AG04450 (cell line): ENCODE measurements around the gene ADIG. TPM values are rescaled to one million over a fixed set of nuclear protein-coding genes. Genes with fewer than 3 reads are reported as not detected.

ENCODE experiments used
- CTCF ChIA-PET: fragments of 300-600, 350-600 bp; formaldehyde crosslinking; extraction: SDS; loops from one replicate; lab custom pipeline; 2022; ENCODE audit warnings: antibody characterized with exemption, inconsistent platforms; lab: Charles Lee
- POLR2A ChIA-PET: fragments of 350-600 bp; formaldehyde crosslinking; extraction: SDS; loops from one replicate; lab custom pipeline; 2021; ENCODE audit warnings: antibody characterized with exemption, inconsistent platforms; lab: Yijun Ruan, JAX
- DNase-seq: peaks from one replicate; pipeline ENCODE4 v3.0.0-alpha.2; 2011; ENCODE audit warnings: low read depth, low spot score
- H3K27ac ChIP-seq: one replicate; pipeline ENCODE4 v1.5.1; 2012; ENCODE audit warnings: low read depth, low read length, control low read depth
- H3K27me3 ChIP-seq: one replicate; pipeline ENCODE4 v1.6.0; 2012; ENCODE audit warnings: low read length; ENCODE audit not compliant: control insufficient read depth, insufficient read depth
- H3K4me3 ChIP-seq: 2 replicates; pipeline ENCODE4 v1.5.1; 2011; ENCODE audit warnings: mild to moderate bottlenecking, low read depth, low read length, control low read depth
- H3K9me3 ChIP-seq: 2 replicates; pipeline ENCODE4 v1.5.1; 2012; ENCODE audit warnings: low read length; ENCODE audit not compliant: control insufficient read depth, insufficient read depth
- CTCF ChIP-seq: IDR thresholded peaks from 2 replicates; pipeline ENCODE4 v1.5.1; 2011; ENCODE audit warnings: low read depth, low read length, control low read depth, inconsistent platforms
- polyA plus RNA-seq: library from polyadenylated mRNA; depleted of rRNA; stranded (reverse); fragments of >200 nt; gene quantifications from 2 replicates; pipeline ENCODE4 v1.2.3, GENCODE V29; 2011

The ADIG gene
- polyA plus RNA-seq, 1 experiment, result not detected

- Histone ChIP-seq H3K27me3 (no peaks in the 10 kb centered on the region), H3K4me3 (no peak overlapping the region), H3K27ac (no peak overlapping the region), H3K9me3 (no peaks in the 10 kb centered on the region)
- CTCF ChIA-PET, result no interaction called here
- POLR2A ChIA-PET, result no interaction called here
- no peak for TF ChIP-seq CTCF
- no peak for DNase-seq
Measured at GRCh38 chr20:38550274-38550673, 30.7 kb upstream of the ADIG start.

GRCh38 chr20:38551056-38551626 is 29.9 kb upstream of the ADIG start:
- POLR2A ChIA-PET, result interaction anchor here (0.6 kb wide), 1 partner anchor 103 kb away, joined by 3 read pairs; no protein-coding TSS in a partner anchor
- CTCF ChIA-PET, result no interaction called here
- no peaks in the 10 kb centered on the region for H3K27me3 ChIP-seq
- H3K4me3 ChIP-seq, result no peak overlapping the region
- TF ChIP-seq CTCF, result no peak
- DNase-seq, result no peak
- H3K27ac ChIP-seq, result no peak overlapping the region
- no peaks in the 10 kb centered on the region for H3K9me3 ChIP-seq

- ChIA-PET CTCF (interaction anchor here (0.8 kb wide), 1 partner anchor 83 kb away, joined by 3 read pairs; the partner anchor contains the start of gene RALGAPB), POLR2A (no interaction called here)
- Histone ChIP-seq H3K27me3 (no peaks in the 10 kb centered on the region), H3K27ac (no peak overlapping the region), H3K9me3 (no peaks in the 10 kb centered on the region), H3K4me3 (no peak overlapping the region)
- no peak for TF ChIP-seq CTCF
- DNase-seq, result no peak
Measured at GRCh38 chr20:38554986-38555385, 26.0 kb upstream of the ADIG start.

GRCh38 chr20:38555395-38555794 is 25.6 kb upstream of the ADIG start:
- Histone ChIP-seq H3K9me3 (no peaks in the 10 kb centered on the region), H3K4me3 (no peak overlapping the region), H3K27ac (no peak overlapping the region), H3K27me3 (no peaks in the 10 kb centered on the region)
- POLR2A ChIA-PET, result no interaction called here
- DNase-seq, result no peak
- TF ChIP-seq CTCF, result no peak
- CTCF ChIA-PET, result interaction anchor here (0.8 kb wide), 1 partner anchor 83 kb away, joined by 3 read pairs; the partner anchor contains the start of gene RALGAPB

- H3K4me3 ChIP-seq, result no peak overlapping the region
- no peak for TF ChIP-seq CTCF
- no peak overlapping the region for H3K27ac ChIP-seq
- ChIA-PET CTCF (no interaction called here), POLR2A (no interaction called here)
- no peak for DNase-seq
- H3K27me3 ChIP-seq, result no peaks in the 10 kb centered on the region
- H3K9me3 ChIP-seq, result no peaks in the 10 kb centered on the region
Measured at GRCh38 chr20:38557174-38557573, 23.8 kb upstream of the ADIG start.
